Thoracic aorta (tissue), 2 donors: ENCODE results near the gene GLUL. TPM values are rescaled to one million over a fixed set of nuclear protein-coding genes. Genes with fewer than 3 reads are reported as not detected.

ENCODE experiments used
- ATAC-seq: fragments of 150-250 bp; one replicate; pipeline ENCODE4 v1.8.0; 2017; ENCODE audit warnings: low read depth; ENCODE audit not compliant: insufficient number of reproducible peaks, low FRiP score
- DNase-seq: peaks from one replicate; pipeline ENCODE4 v3.0.0-alpha.2; 2020; ENCODE audit warnings: low spot score
- H3K27ac ChIP-seq, 2 donors: fragments of 200-600 bp; sonication (generic); 1 replicate in 1 of 2; 2 replicates in 1 of 2; pipeline ENCODE4 v1.5.1; 2016; ENCODE audit warnings: mild to moderate bottlenecking in 2 of 2, moderate library complexity in 2 of 2
- H3K27me3 ChIP-seq: fragments of 200-600 bp; sonication (generic); replicated peaks from 2 replicates; pipeline ENCODE4 v1.6.0; 2016; ENCODE audit warnings: mild to moderate bottlenecking; ENCODE audit not compliant: insufficient read depth
- H3K36me3 ChIP-seq: fragments of 200-600 bp; sonication (generic); one replicate; pipeline ENCODE4 v1.5.1; 2016
- H3K4me1 ChIP-seq, 2 donors: fragments of 200-600 bp; sonication (generic); 1 replicate in 1 of 2; 2 replicates in 1 of 2; pipeline versions ENCODE4 v1.5.1 to v1.6.0; 2016; ENCODE audit warnings: low read depth in 2 of 2, mild to moderate bottlenecking in 1 of 2; ENCODE audit not compliant: control insufficient read depth in 1 of 2
- H3K4me3 ChIP-seq: fragments of 200-600 bp; sonication (generic); 2 replicates; pipeline ENCODE4 v1.5.1; 2016; ENCODE audit warnings: mild to moderate bottlenecking
- H3K9me3 ChIP-seq: fragments of 200-600 bp; sonication (generic); 2 replicates; pipeline ENCODE4 v1.5.1; 2016
- total RNA-seq, 2 donors: library from RNA; depleted of rRNA; stranded (reverse); fragments of >200 nt; gene quantifications; one replicate each; pipeline versions ENCODE4 v1.1.0 to v1.2.3, GENCODE V29; 2016
- TF ChIP-seq, protein P1 (sequence below): fragments of 200-600 bp; sonication (generic); IDR thresholded peaks from one replicate; pipeline ENCODE4 v1.5.1; 2019; ENCODE audit warnings: antibody characterized with exemption

Gene GLUL
- total RNA-seq, 2 donors from 2014 or later: 705 to 998 TPM

DNA sequence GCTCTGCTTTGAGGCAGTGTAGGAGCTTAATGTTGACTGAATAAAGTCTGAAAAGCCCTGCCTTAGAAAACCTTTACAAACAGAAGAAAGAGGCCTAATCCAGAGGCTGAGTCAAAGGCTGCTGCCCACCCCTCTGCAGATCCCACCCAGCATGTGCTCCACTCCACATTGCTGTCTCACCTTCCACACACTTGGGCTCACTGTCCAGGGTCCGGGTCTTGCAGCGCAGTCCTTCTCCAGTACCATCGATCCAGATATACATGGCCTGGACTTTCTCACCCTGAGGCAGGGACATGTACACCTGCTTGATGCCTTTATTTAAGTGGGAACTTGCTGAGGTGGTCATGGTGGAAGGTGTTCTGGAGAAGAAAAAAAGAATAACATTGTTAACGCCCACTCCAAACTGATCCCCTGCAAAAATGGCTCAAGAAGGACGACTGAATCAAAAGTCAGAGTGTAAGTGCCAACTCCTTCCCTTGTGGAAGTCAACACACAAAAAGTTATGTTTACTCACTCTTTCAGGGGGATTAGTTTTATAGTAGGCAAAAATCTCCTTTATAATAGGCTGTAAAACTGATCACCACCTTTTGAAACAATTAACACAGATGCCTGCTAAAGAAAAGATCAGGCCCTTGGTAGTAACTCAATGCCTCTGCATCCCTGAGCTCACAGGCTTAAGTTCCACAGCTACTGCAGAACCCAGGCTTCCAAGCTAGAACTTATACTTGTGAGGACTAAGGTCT is 3.0 kb downstream of the GLUL start:
- no peak for DNase-seq
- Histone ChIP-seq H3K36me3 (peaks cover 51% of the 10 kb centered on the region), H3K4me3 (peak overlapping the region; percentile 98), H3K27ac (peak overlapping the region in 1 of 2 donors; percentile 98), H3K9me3 (no peaks in the 10 kb centered on the region), H3K27me3 (no peaks in the 10 kb centered on the region), H3K4me1 (peaks cover 22 to 41% of the 10 kb centered on the region in 2 donors)
- no peak for ATAC-seq
- TF ChIP-seq, protein P1, sequence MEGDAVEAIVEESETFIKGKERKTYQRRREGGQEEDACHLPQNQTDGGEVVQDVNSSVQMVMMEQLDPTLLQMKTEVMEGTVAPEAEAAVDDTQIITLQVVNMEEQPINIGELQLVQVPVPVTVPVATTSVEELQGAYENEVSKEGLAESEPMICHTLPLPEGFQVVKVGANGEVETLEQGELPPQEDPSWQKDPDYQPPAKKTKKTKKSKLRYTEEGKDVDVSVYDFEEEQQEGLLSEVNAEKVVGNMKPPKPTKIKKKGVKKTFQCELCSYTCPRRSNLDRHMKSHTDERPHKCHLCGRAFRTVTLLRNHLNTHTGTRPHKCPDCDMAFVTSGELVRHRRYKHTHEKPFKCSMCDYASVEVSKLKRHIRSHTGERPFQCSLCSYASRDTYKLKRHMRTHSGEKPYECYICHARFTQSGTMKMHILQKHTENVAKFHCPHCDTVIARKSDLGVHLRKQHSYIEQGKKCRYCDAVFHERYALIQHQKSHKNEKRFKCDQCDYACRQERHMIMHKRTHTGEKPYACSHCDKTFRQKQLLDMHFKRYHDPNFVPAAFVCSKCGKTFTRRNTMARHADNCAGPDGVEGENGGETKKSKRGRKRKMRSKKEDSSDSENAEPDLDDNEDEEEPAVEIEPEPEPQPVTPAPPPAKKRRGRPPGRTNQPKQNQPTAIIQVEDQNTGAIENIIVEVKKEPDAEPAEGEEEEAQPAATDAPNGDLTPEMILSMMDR: no peak

DNA sequence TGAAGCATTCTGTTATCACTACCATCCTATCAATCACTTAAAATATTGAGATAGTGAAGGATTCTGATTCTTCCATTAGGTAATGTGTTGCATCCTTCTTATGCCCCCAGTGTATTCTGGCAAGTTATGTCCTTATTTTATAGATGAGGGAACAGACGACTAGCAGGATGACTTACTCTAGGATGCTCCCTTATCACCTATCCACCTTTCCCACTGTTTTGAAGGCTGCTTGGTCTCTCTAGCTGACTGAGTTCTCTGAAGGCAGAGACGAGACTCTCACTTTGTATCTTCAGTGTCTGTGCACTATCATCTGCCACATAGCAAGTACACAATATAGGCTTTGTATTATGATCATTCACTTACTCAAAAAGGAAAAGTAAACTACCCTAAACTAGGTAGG is 4.0 kb downstream of the GLUL start:
- Histone ChIP-seq H3K4me3 (peak overlapping the region; percentile 98), H3K27ac (no peak overlapping the region), H3K4me1 (peaks cover 20 to 38% of the 10 kb centered on the region in 2 donors), H3K36me3 (peaks cover 61% of the 10 kb centered on the region), H3K9me3 (no peaks in the 10 kb centered on the region), H3K27me3 (no peaks in the 10 kb centered on the region)
- ATAC-seq (no peak), DNase-seq (no peak)
- TF ChIP-seq, protein P1: no peak

DNA sequence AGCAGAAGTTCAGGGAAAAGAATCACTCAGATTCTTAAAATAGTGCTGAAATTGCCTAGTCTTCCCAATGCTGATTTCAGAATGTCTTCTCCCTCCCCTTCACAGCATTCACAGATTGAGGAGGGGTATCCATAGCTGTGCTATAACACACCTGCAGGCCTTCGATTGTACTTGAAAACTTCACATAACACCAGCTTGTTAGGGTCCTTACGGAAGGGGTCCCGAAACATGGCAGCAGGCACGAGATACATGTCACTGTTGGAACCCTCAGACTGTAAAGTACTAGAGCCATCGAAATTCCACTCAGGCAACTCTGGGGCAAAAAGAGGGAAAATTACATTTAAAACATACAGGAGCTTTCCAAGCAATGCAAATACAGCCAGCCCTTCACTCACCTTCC is 4.6 kb downstream of the GLUL start:
- ATAC-seq (no peak), DNase-seq (no peak)
- TF ChIP-seq, protein P1: no peak
- peaks cover 18 to 32% of the 10 kb centered on the region in 2 donors for H3K4me1 ChIP-seq
- H3K27me3 ChIP-seq: no peaks in the 10 kb centered on the region
- peaks cover 66% of the 10 kb centered on the region for H3K36me3 ChIP-seq
- H3K9me3 ChIP-seq: no peaks in the 10 kb centered on the region
- H3K4me3 ChIP-seq: no peak overlapping the region
- H3K27ac ChIP-seq: no peak overlapping the region

DNA sequence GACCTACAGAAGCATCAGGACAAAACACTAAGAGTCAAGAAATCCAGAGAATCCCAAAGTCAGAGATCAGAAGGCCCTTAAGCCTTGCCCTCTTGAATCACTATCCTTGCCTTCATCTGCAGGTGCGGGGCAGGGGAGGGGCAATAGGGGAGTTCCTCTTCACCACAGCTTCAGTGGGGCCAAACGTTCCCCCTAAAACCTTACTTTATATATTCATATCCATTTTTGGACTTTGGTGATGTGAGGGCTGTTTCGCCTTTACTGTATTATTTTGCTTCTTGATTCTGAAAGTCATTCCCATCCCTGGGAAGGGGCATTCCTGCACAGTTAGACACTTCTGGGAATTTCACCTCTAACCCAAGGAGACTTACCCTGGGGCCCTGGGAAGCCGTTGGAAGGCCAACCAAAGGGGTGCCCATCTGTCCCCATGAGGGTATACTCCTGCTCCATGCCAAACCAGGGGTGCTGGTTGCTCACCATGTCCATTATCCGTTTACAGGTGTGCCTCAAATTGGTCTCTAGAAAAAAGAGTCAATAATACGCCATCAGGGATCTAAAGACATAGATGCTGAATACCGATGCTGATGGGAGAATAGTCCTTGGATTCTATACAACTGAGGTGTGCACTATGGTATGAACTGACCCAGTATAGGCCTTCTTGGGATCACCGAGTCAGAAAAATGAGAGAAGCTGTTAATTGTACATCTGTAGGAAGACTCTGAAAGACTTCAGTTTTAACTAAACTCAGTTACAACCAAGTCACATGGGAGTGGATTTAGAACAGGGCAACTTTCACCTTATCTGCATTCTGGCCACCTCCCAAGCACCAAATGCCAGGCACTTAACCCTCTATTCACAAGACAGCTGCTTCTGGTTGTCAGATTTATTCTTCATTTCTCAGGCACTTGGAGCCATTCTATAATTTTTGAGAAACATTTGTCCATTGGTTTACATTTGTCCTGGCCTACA is 5.4 kb downstream of the GLUL start:
- no peak overlapping the region for H3K27ac ChIP-seq
- no peak for DNase-seq
- peak overlapping the region; percentile 14 for H3K4me3 ChIP-seq

More for the DNA sequence above, 5.4 kb downstream of the GLUL start:
- ATAC-seq: no peak
- Histone ChIP-seq H3K36me3 (peaks cover 72% of the 10 kb centered on the region), H3K9me3 (no peaks in the 10 kb centered on the region), H3K27me3 (no peaks in the 10 kb centered on the region), H3K4me1 (peaks cover 18 to 32% of the 10 kb centered on the region in 2 donors)
- TF ChIP-seq, protein P1: no peak
